GM19035 (cell line): ENCODE results near the gene HCRT.
"Not testable (repeated sequence)": the region's sequence is repeated elsewhere in the genome, so short reads cannot be mapped to it uniquely, and the experiment has no call there.

Experiments
- ATAC-seq: cut with Tn5 transposase; IDR thresholded peaks from one replicate; pipeline ENCODE4 v1.9.1; 2021; ENCODE audit not compliant: unreplicated experiment

Gene HCRT

DNA sequence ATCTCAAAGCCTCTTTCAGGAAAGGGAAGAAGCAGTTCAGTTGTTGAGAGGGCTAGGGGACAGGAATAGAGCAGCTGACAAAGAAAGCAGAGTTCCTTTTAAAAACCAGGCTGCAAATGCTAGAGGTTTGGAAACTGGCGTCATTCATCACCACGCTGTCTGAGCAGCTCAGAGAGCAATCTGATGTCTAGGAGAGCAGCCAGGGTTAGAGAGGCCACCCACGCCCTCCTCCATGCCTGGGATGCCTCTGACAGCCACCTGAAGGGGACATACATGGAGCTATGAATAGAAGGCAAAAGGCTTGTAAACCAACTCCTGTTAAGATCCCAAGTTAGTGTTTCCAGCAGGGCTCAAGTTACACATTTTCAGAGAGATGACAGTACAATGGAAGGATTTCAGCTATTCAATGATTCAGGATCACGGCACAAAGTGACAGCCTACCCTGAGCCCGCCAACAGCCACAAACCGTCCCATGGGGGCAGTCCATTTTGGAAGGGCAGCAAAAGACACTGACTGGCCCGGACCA is 42.8 kb downstream of the HCRT start:
- no peak for ATAC-seq

GRCh38 chr17:42141382-42141781 is 43.9 kb downstream of the HCRT start:
- no peak for ATAC-seq

DNA sequence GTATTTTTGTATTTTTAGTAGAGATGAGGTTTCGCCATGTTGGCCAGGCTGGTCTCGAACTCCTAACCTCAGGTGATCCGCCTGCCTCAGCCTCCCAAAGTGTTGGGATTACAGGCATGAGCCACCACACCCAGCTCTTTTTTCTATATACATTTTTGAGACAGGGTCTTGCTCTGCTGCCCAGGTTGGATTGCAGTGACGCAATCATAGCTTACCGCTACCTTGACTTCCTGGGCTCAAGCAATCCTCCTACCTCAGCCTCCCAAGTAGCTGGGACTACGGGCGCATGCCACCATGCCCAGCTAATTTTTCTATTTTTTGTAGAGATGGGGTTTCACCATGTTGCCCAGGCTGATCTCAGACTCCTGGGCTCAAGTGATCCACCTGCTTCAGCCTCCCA is 44.6 kb downstream of the HCRT start:
- not testable (repeated sequence) for ATAC-seq

DNA sequence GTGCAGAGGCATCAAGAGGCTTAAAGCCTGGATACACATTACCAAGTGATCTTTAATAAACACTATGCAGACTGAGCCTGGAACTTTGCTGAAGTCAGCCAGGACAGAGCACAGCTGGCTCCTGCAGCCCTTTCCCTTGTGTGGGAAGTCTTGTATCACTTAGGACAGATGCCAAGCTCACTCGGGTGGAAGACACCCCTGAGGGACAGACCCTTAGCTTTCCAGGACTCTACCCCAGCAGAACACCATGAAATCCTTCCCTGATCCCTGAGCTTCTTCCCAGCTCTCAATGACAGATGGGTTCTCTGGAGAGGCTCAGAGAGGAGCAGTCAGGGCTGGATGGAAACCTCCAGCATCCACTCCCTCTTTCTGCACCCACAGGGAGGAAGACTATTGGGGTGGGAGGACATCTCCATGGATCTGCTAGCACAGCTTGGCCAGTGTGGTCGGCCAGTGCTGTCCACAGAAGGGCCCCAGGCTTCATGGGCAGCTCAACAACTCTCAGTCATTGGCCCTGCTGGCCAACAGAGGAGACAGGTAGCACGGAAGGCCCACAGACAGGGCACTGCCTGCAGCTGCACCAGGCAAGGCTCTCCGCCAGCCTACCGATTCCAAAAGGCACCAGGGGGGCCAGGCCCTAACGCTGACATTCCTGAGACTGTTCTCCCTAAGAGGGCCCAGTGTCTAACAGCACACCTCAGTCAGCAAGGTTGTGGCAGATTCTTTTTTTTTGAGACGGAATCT is 46.3 kb downstream of the HCRT start:
- ATAC-seq: no peak

GRCh38 chr17:42136654-42137051 is 48.6 kb downstream of the HCRT start:
- no peak for ATAC-seq

GRCh38 chr17:42135664-42136653 is 49.3 kb downstream of the HCRT start:
- no peak for ATAC-seq

GRCh38 chr17:42135151-42135550 is 50.1 kb downstream of the HCRT start:
- ATAC-seq: no peak
